Stimulated activated effector memory CD8-positive, alpha-beta T cell treated with anti-CD3 and anti-CD28 coated beads, Interleukin-12 subunit alpha, Interleukin-12 subunit beta, amount 100 ng/mL, for 72 hours (primary cell): Measurements from ENCODE around the gene ZNF79.
A peak's percentile ranks its signal among the peaks of the same experiment; 100 is the strongest.

Source experiments
- ATAC-seq: fragments of 150-1000 bp; cut with Tn5 transposase; 2 replicates; pipeline ENCODE4 v1.10.0; 2021
- DNase-seq, 2 donors: peaks; one replicate each; pipeline ENCODE4 v3.0.0; 2021 to 2022; ENCODE audit warnings: low spot score in 2 of 2
- H3K27ac Mint-ChIP-seq: one replicate; pipeline ENCODE4 v1.8.0; 2022; ENCODE audit warnings: mild to moderate bottlenecking, mixed read lengths
- H3K36me3 Mint-ChIP-seq: one replicate; pipeline ENCODE4 v1.8.0; 2022; ENCODE audit warnings: mild to moderate bottlenecking, mixed read lengths
- H3K4me1 Mint-ChIP-seq: one replicate; pipeline ENCODE4 v1.8.0; 2022; ENCODE audit warnings: mixed read lengths
- H3K4me3 Mint-ChIP-seq: one replicate; pipeline ENCODE4 v1.8.0; 2022; ENCODE audit warnings: mild to moderate bottlenecking, mixed read lengths
- H3K9me3 Mint-ChIP-seq: one replicate; pipeline ENCODE4 v1.8.0; 2022; ENCODE audit warnings: mixed read lengths

Gene ZNF79

GRCh38 chr9:127411122-127411521 lies 13.1 kb upstream of the ZNF79 start:
- H3K27ac Mint-ChIP-seq = no peak overlapping the region
- ATAC-seq (no peak), DNase-seq (no peak)
- no peaks in the 10 kb centered on the region for H3K36me3 Mint-ChIP-seq
- no peak overlapping the region for H3K4me3 Mint-ChIP-seq
- H3K9me3 Mint-ChIP-seq = no peaks in the 10 kb centered on the region
- no peaks in the 10 kb centered on the region for H3K4me1 Mint-ChIP-seq

- Mint-ChIP-seq H3K4me1 (peaks cover 14% of the 10 kb centered on the region), H3K36me3 (no peaks in the 10 kb centered on the region), H3K9me3 (no peaks in the 10 kb centered on the region), H3K4me3 (no peak overlapping the region), H3K27ac (no peak overlapping the region)
- DNase-seq = no peak
- ATAC-seq = no peak
Measured at GRCh38 chr9:127415141-127415540, 9.0 kb upstream of the ZNF79 start.

- ATAC-seq (no peak), DNase-seq (no peak)
- Mint-ChIP-seq H3K4me3 (no peak overlapping the region), H3K36me3 (no peaks in the 10 kb centered on the region), H3K9me3 (no peaks in the 10 kb centered on the region), H3K27ac (no peak overlapping the region), H3K4me1 (peaks cover 14% of the 10 kb centered on the region)
Measured at GRCh38 chr9:127415657-127416056, 8.5 kb upstream of the ZNF79 start.

- Mint-ChIP-seq H3K4me1 (peaks cover 16% of the 10 kb centered on the region), H3K27ac (no peak overlapping the region), H3K9me3 (no peaks in the 10 kb centered on the region), H3K4me3 (no peak overlapping the region), H3K36me3 (no peaks in the 10 kb centered on the region)
- ATAC-seq (no peak), DNase-seq (no peak)
Measured at GRCh38 chr9:127417131-127418036, 6.8 kb upstream of the ZNF79 start.

- Mint-ChIP-seq H3K9me3 (no peaks in the 10 kb centered on the region), H3K4me1 (peaks cover 23% of the 10 kb centered on the region), H3K27ac (no peak overlapping the region), H3K4me3 (no peak overlapping the region), H3K36me3 (no peaks in the 10 kb centered on the region)
- peak; percentile 80 for ATAC-seq
- DNase-seq = peak in 1 of 2 donors; percentile 57
Measured at GRCh38 chr9:127418037-127418471, 6.1 kb upstream of the ZNF79 start.

- Mint-ChIP-seq H3K4me1 (peaks cover 30% of the 10 kb centered on the region), H3K4me3 (no peak overlapping the region), H3K36me3 (peaks cover 8% of the 10 kb centered on the region), H3K27ac (no peak overlapping the region), H3K9me3 (no peaks in the 10 kb centered on the region)
- no peak for ATAC-seq
- DNase-seq = no peak
Measured at GRCh38 chr9:127419348-127419747, 4.8 kb upstream of the ZNF79 start.

- no peak overlapping the region for H3K4me3 Mint-ChIP-seq
- DNase-seq (no peak), ATAC-seq (no peak)
- H3K27ac Mint-ChIP-seq = no peak overlapping the region
- peaks cover 25% of the 10 kb centered on the region for H3K36me3 Mint-ChIP-seq
- no peaks in the 10 kb centered on the region for H3K9me3 Mint-ChIP-seq
- H3K4me1 Mint-ChIP-seq = peaks cover 41% of the 10 kb centered on the region
Measured at GRCh38 chr9:127421057-127421456, 3.1 kb upstream of the ZNF79 start.

- peak overlapping the region; percentile 100 for H3K4me3 Mint-ChIP-seq
- H3K9me3 Mint-ChIP-seq = no peaks in the 10 kb centered on the region
- DNase-seq (no peak), ATAC-seq (no peak)
- H3K36me3 Mint-ChIP-seq = peaks cover 37% of the 10 kb centered on the region
- no peak overlapping the region for H3K27ac Mint-ChIP-seq
- peaks cover 50% of the 10 kb centered on the region for H3K4me1 Mint-ChIP-seq
Measured at GRCh38 chr9:127422133-127422782, 1.9 kb upstream of the ZNF79 start.

GRCh38 chr9:127422787-127423186 lies 1.4 kb upstream of the ZNF79 start:
- H3K27ac Mint-ChIP-seq = peak overlapping the region; percentile 99
- peaks cover 53% of the 10 kb centered on the region for H3K4me1 Mint-ChIP-seq
- peak overlapping the region; percentile 100 for H3K4me3 Mint-ChIP-seq
- no peak for DNase-seq
- ATAC-seq = no peak
- H3K36me3 Mint-ChIP-seq = peaks cover 42% of the 10 kb centered on the region
- no peaks in the 10 kb centered on the region for H3K9me3 Mint-ChIP-seq

- ATAC-seq (no peak), DNase-seq (no peak)
- Mint-ChIP-seq H3K36me3 (peaks cover 49% of the 10 kb centered on the region), H3K4me1 (peaks cover 53% of the 10 kb centered on the region), H3K4me3 (peak overlapping the region; percentile 100), H3K9me3 (no peaks in the 10 kb centered on the region), H3K27ac (peak overlapping the region; percentile 99)
Measured at GRCh38 chr9:127423476-127423933, 677 bp upstream of the ZNF79 start.

- Mint-ChIP-seq H3K4me3 (peak overlapping the region; percentile 100), H3K27ac (peak overlapping the region; percentile 99), H3K4me1 (peaks cover 55% of the 10 kb centered on the region)
Measured at GRCh38 chr9:127424676-127424999, 456 bp downstream of the ZNF79 start.

GRCh38 chr9:127426756-127427155 lies 2.6 kb downstream of the ZNF79 start:
- Mint-ChIP-seq H3K9me3 (no peaks in the 10 kb centered on the region), H3K36me3 (peaks cover 82% of the 10 kb centered on the region), H3K4me1 (peaks cover 71% of the 10 kb centered on the region), H3K27ac (peak overlapping the region; percentile 99), H3K4me3 (peak overlapping the region; percentile 100)
- DNase-seq = peak in 1 of 2 donors; percentile 70
- ATAC-seq = peak; percentile 87

More at GRCh38 chr9:127424676-127424999, 456 bp downstream of the ZNF79 start:
- DNase-seq (no peak), ATAC-seq (peak; percentile 36)
- H3K9me3 Mint-ChIP-seq = no peaks in the 10 kb centered on the region
- H3K36me3 Mint-ChIP-seq = peaks cover 61% of the 10 kb centered on the region

- Mint-ChIP-seq H3K36me3 (peaks cover 98% of the 10 kb centered on the region), H3K4me3 (peak overlapping the region; percentile 100), H3K27ac (peak overlapping the region; percentile 65), H3K9me3 (no peaks in the 10 kb centered on the region), H3K4me1 (peaks cover 69% of the 10 kb centered on the region)
- DNase-seq (no peak), ATAC-seq (no peak)
Measured at GRCh38 chr9:127428348-127428747, 4.2 kb downstream of the ZNF79 start.

GRCh38 chr9:127430415-127430814 lies 6.2 kb downstream of the ZNF79 start:
- Mint-ChIP-seq H3K9me3 (no peaks in the 10 kb centered on the region), H3K4me1 (peaks cover 71% of the 10 kb centered on the region), H3K4me3 (no peak overlapping the region), H3K36me3 (peaks cover 100% of the 10 kb centered on the region), H3K27ac (peak overlapping the region; percentile 65)
- ATAC-seq = no peak
- DNase-seq = no peak

- ATAC-seq (peak; percentile 94), DNase-seq (no peak)
- Mint-ChIP-seq H3K4me1 (peaks cover 58% of the 10 kb centered on the region), H3K4me3 (peak overlapping the region; percentile 65), H3K9me3 (no peaks in the 10 kb centered on the region), H3K36me3 (peaks cover 100% of the 10 kb centered on the region), H3K27ac (peak overlapping the region; percentile 89)
Measured at GRCh38 chr9:127437497-127438264, 13.5 kb downstream of the ZNF79 start.
